LNCaP clone FGC (cell line): ENCODE results near the gene NPAS3.

Experiments used
- DNase-seq: peaks from one replicate; pipeline ENCODE4 v3.0.0-alpha.2; 2011; ENCODE audit warnings: low read depth
- H3K4me3 ChIP-seq: 2 replicates; pipeline ENCODE4 v1.5.1; 2011; ENCODE audit warnings: mild to moderate bottlenecking, low read depth, low read length, control low read depth
- CTCF ChIP-seq: IDR thresholded peaks from 2 replicates; pipeline ENCODE4 v1.5.1; 2012; ENCODE audit warnings: mild to moderate bottlenecking; ENCODE audit not compliant: control insufficient read depth, insufficient read depth; ENCODE audit errors: extremely low read depth

NPAS3 gene

GRCh38 chr14:33464254-33464962 lies 525.7 kb downstream of the NPAS3 start:
- no peak overlapping the region for H3K4me3 ChIP-seq
- no peak for DNase-seq
- TF ChIP-seq CTCF = no peak

GRCh38 chr14:33465846-33466700 lies 527.4 kb downstream of the NPAS3 start:
- no peak for DNase-seq
- no peak for TF ChIP-seq CTCF
- no peak overlapping the region for H3K4me3 ChIP-seq

- no peak for DNase-seq
- H3K4me3 ChIP-seq = no peak overlapping the region
- TF ChIP-seq CTCF = no peak
These were observed 529.3 kb downstream of the NPAS3 start for GRCh38 chr14:33467971-33468370.

- no peak for DNase-seq
- no peak for TF ChIP-seq CTCF
- H3K4me3 ChIP-seq = no peak overlapping the region
These were observed 531.2 kb downstream of the NPAS3 start for GRCh38 chr14:33469898-33470297.

- H3K4me3 ChIP-seq = no peak overlapping the region
- no peak for DNase-seq
- TF ChIP-seq CTCF = no peak
These were observed 533.1 kb downstream of the NPAS3 start for GRCh38 chr14:33471776-33472175.

GRCh38 chr14:33475623-33476022 lies 536.9 kb downstream of the NPAS3 start:
- TF ChIP-seq CTCF = no peak
- DNase-seq = no peak
- H3K4me3 ChIP-seq = no peak overlapping the region
